Chondrocyte (in vitro differentiated cells): Measurements from ENCODE around the gene TBC1D19. TPM values are rescaled to one million over a fixed set of nuclear protein-coding genes. Genes with fewer than 3 reads are reported as not detected.

ENCODE experiments used
- DNase-seq: peaks from one replicate; pipeline ENCODE4 v3.0.0; 2021; ENCODE audit warnings: mixed read lengths, low spot score
- H3K27ac Mint-ChIP-seq: one replicate; pipeline ENCODE4 v1.8.0; 2021; ENCODE audit warnings: mild to moderate bottlenecking, moderate library complexity, mixed read lengths; ENCODE audit not compliant: unreplicated experiment
- H3K27me3 Mint-ChIP-seq: 2 replicates; pipeline ENCODE4 v1.8.0; 2021; ENCODE audit warnings: low read depth, mixed read lengths
- H3K36me3 Mint-ChIP-seq: 2 replicates; pipeline ENCODE4 v1.8.0; 2021; ENCODE audit warnings: low read depth, mixed read lengths
- H3K4me1 Mint-ChIP-seq: 2 replicates; pipeline ENCODE4 v1.8.0; 2021; ENCODE audit warnings: low read depth, mild to moderate bottlenecking, mixed read lengths
- H3K4me3 Mint-ChIP-seq: one replicate; pipeline ENCODE4 v1.8.0; 2021; ENCODE audit warnings: mild to moderate bottlenecking, moderate library complexity, mixed read lengths; ENCODE audit not compliant: unreplicated experiment
- H3K9me3 Mint-ChIP-seq: 2 replicates; pipeline ENCODE4 v1.8.0; 2021; ENCODE audit warnings: low read depth, mixed read lengths
- CTCF ChIP-seq: fragments of 200-600 bp; sonication (generic); IDR thresholded peaks from 2 replicates; pipeline ENCODE4 v1.5.0; 2021; ENCODE audit warnings: antibody characterized with exemption, mild to moderate bottlenecking, moderate library complexity
- total RNA-seq: library from RNA; stranded (reverse); gene quantifications from 3 replicates; pipeline ENCODE4 v1.2.1, GENCODE V29; 2021

Gene TBC1D19
- total RNA-seq, 1 donor from 2014 or later = 12.4 TPM

- Mint-ChIP-seq H3K4me1 (peaks cover 23% of the 10 kb centered on the region), H3K9me3 (peaks cover 7% of the 10 kb centered on the region), H3K36me3 (peaks cover 6% of the 10 kb centered on the region), H3K4me3 (no peak overlapping the region), H3K27me3 (no peaks in the 10 kb centered on the region), H3K27ac (no peak overlapping the region)
- TF ChIP-seq CTCF = no peak
- no peak for DNase-seq
Observed at GRCh38 chr4:26786916-26787315, 203.0 kb downstream of the TBC1D19 start.

GRCh38 chr4:26787461-26788340, 203.8 kb downstream of the TBC1D19 start:
- H3K27me3 Mint-ChIP-seq = no peaks in the 10 kb centered on the region
- DNase-seq = no peak
- H3K36me3 Mint-ChIP-seq = peaks cover 6% of the 10 kb centered on the region
- no peak overlapping the region for H3K4me3 Mint-ChIP-seq
- TF ChIP-seq CTCF = peak; percentile 52
- peaks cover 7% of the 10 kb centered on the region for H3K9me3 Mint-ChIP-seq
- H3K4me1 Mint-ChIP-seq = peaks cover 15% of the 10 kb centered on the region
- peak overlapping the region; percentile 17 for H3K27ac Mint-ChIP-seq

GRCh38 chr4:26788341-26788733, 204.5 kb downstream of the TBC1D19 start:
- DNase-seq = no peak
- no peak overlapping the region for H3K27ac Mint-ChIP-seq

GRCh38 chr4:26789208-26789607, 205.3 kb downstream of the TBC1D19 start:
- DNase-seq = no peak
- TF ChIP-seq CTCF = no peak
- Mint-ChIP-seq H3K9me3 (peaks cover 7% of the 10 kb centered on the region), H3K4me1 (peaks cover 10% of the 10 kb centered on the region), H3K27me3 (no peaks in the 10 kb centered on the region), H3K27ac (no peak overlapping the region), H3K4me3 (no peak overlapping the region), H3K36me3 (peaks cover 6% of the 10 kb centered on the region)

More at GRCh38 chr4:26788341-26788733, 204.5 kb downstream of the TBC1D19 start:
- Mint-ChIP-seq H3K9me3 (peaks cover 7% of the 10 kb centered on the region), H3K36me3 (peaks cover 6% of the 10 kb centered on the region), H3K27me3 (no peaks in the 10 kb centered on the region), H3K4me1 (peaks cover 10% of the 10 kb centered on the region), H3K4me3 (no peak overlapping the region)
- TF ChIP-seq CTCF = peak; percentile 1

GRCh38 chr4:26791346-26791745, 207.5 kb downstream of the TBC1D19 start:
- Mint-ChIP-seq H3K4me1 (peaks cover 10% of the 10 kb centered on the region), H3K27me3 (no peaks in the 10 kb centered on the region), H3K9me3 (peaks cover 7% of the 10 kb centered on the region), H3K36me3 (peaks cover 2% of the 10 kb centered on the region), H3K27ac (no peak overlapping the region), H3K4me3 (no peak overlapping the region)
- DNase-seq = no peak
- TF ChIP-seq CTCF = no peak
